Fibroblast of skin of right quadriceps (primary cell): ENCODE data around the gene NTRK2.

Source experiments
- DNase-seq: peaks from one replicate; pipeline ENCODE4 v3.0.0-alpha.2; 2013

The NTRK2 gene

GRCh38 chr9:84900421-84900820 lies 230.9 kb downstream of the NTRK2 start:
- no peak for DNase-seq

GRCh38 chr9:84903963-84904362 lies 234.4 kb downstream of the NTRK2 start:
- no peak for DNase-seq

- DNase-seq, result no peak
Observed at GRCh38 chr9:84916769-84917168, 247.2 kb downstream of the NTRK2 start.

GRCh38 chr9:84917366-84918070 lies 248.0 kb downstream of the NTRK2 start:
- no peak for DNase-seq

- DNase-seq, result no peak
Observed at GRCh38 chr9:84919440-84919839, 249.9 kb downstream of the NTRK2 start.

GRCh38 chr9:84921175-84921574 lies 251.6 kb downstream of the NTRK2 start:
- DNase-seq, result no peak

- no peak for DNase-seq
Observed at GRCh38 chr9:84922051-84922450, 252.5 kb downstream of the NTRK2 start.

- DNase-seq, result no peak
Observed at GRCh38 chr9:84924266-84924665, 254.7 kb downstream of the NTRK2 start.

GRCh38 chr9:84925225-84925872 lies 255.8 kb downstream of the NTRK2 start:
- DNase-seq, result no peak

- DNase-seq, result no peak
Observed at GRCh38 chr9:84926793-84927192, 257.3 kb downstream of the NTRK2 start.

- DNase-seq, result no peak
Observed at GRCh38 chr9:84928419-84928818, 258.9 kb downstream of the NTRK2 start.

- DNase-seq, result no peak
Observed at GRCh38 chr9:84929068-84929467, 259.5 kb downstream of the NTRK2 start.

GRCh38 chr9:84932915-84933527 lies 263.5 kb downstream of the NTRK2 start:
- DNase-seq, result peak; percentile 3

- DNase-seq, result no peak
Observed at GRCh38 chr9:84935528-84936117, 266.1 kb downstream of the NTRK2 start.

- DNase-seq, result no peak
Observed at GRCh38 chr9:84937180-84937579, 267.7 kb downstream of the NTRK2 start.

GRCh38 chr9:84937581-84937980 lies 268.1 kb downstream of the NTRK2 start:
- DNase-seq, result no peak

- no peak for DNase-seq
Observed at GRCh38 chr9:84939774-84940173, 270.2 kb downstream of the NTRK2 start.

- no peak for DNase-seq
Observed at GRCh38 chr9:84940294-84940693, 270.8 kb downstream of the NTRK2 start.

- DNase-seq, result no peak
Observed at GRCh38 chr9:84941792-84942191, 272.3 kb downstream of the NTRK2 start.

- no peak for DNase-seq
Observed at GRCh38 chr9:84943482-84944050, 274.0 kb downstream of the NTRK2 start.

- peak; percentile 2 for DNase-seq
Observed at GRCh38 chr9:84945878-84946538, 276.5 kb downstream of the NTRK2 start.

- DNase-seq, result no peak
Observed at GRCh38 chr9:84947412-84947972, 278.0 kb downstream of the NTRK2 start.

GRCh38 chr9:84949258-84949657 lies 279.7 kb downstream of the NTRK2 start:
- DNase-seq, result no peak
